GM12878 (cell line): ENCODE data around the gene FNDC11. TPM values are rescaled to one million over a fixed set of nuclear protein-coding genes. Genes with fewer than 3 reads are reported as not detected.

Experiments
- ATAC-seq: fragments of 200-7000 bp; cut with Tn5 transposase; 3 replicates; pipeline ENCODE4 v1.9.1; 2020; ENCODE audit warnings: mild to moderate bottlenecking, moderate library complexity
- BruUV-seq: library from RNA; stranded (reverse); fragments of 400-500 nt; replicated peaks from 2 replicates; lab custom pipeline; 2021; lab: Mats Ljungman, UMichigan
- CTCF ChIA-PET: fragments of 300-600 bp; sonication (Branson Sonifier 250); formaldehyde crosslinking; extraction: SDS; loops from one replicate; lab custom pipeline; 2021; ENCODE audit warnings: inconsistent platforms; lab: Yijun Ruan, JAX
- POLR2A ChIA-PET: fragments of 350-600 bp; formaldehyde crosslinking; extraction: SDS; loops from one replicate; lab custom pipeline; 2021; ENCODE audit warnings: inconsistent platforms; lab: Charles Lee
- RAD21 ChIA-PET: fragments of 300-600 bp; sonication (Branson Sonifier 250); formaldehyde crosslinking; loops from one replicate; lab custom pipeline; 2023; ENCODE audit warnings: antibody characterized with exemption; ENCODE audit not compliant: unreplicated experiment; lab: Charles Lee
- SMC1A ChIA-PET: fragments of 300-600 bp; sonication (Branson Sonifier 250); formaldehyde crosslinking; loops from one replicate; lab custom pipeline; 2023; ENCODE audit not compliant: unreplicated experiment, uncharacterized antibody; lab: Charles Lee
- DNase-seq: peaks from one replicate; pipeline ENCODE4 v3.0.0-alpha.2; 2011; ENCODE audit warnings: low read depth, low spot score
- FAIRE-seq: peaks from 3 replicates; lab custom pipeline; 2011; peaks lifted over from hg19 to GRCh38; lab: Jason Lieb, UNC
- H2AFZ ChIP-seq: 2 replicates; pipeline ENCODE4 v1.6.0; 2011; ENCODE audit warnings: low read depth, low read length, control low read depth; ENCODE audit not compliant: control insufficient read depth
- H3K27ac ChIP-seq: 2 replicates; pipeline ENCODE4 v1.5.1; 2011; ENCODE audit warnings: control low read depth; ENCODE audit not compliant: control insufficient read depth, insufficient read depth
- H3K27me3 ChIP-seq, 2 experiments: replicated peaks in 1 of 2; 2 replicates each; pipeline versions ENCODE4 v1.6.0 to v1.6.1; 2011; ENCODE audit warnings: low read length in 1 of 2; ENCODE audit not compliant: control insufficient read depth in 2 of 2, insufficient read depth in 2 of 2
- H3K36me3 ChIP-seq, 2 experiments: 2 replicates each; pipeline ENCODE4 v1.5.1; 2011; ENCODE audit warnings: low read length in 1 of 2; ENCODE audit not compliant: control insufficient read depth in 2 of 2, insufficient read depth in 2 of 2
- H3K4me1 ChIP-seq: 2 replicates; pipeline ENCODE4 v1.6.1; 2011; ENCODE audit warnings: mild to moderate bottlenecking, low read length, moderate library complexity, mixed read lengths; ENCODE audit not compliant: control insufficient read depth, insufficient read depth
- H3K4me2 ChIP-seq: 2 replicates; pipeline ENCODE4 v1.6.0; 2011; ENCODE audit warnings: control low read depth; ENCODE audit not compliant: control insufficient read depth, insufficient read depth
- H3K4me3 ChIP-seq: fragments of 200-600 bp; sonication (generic); 2 replicates; pipeline ENCODE4 v1.5.1; 2016
- H3K79me2 ChIP-seq: 2 replicates; pipeline ENCODE4 v1.6.0; 2011; ENCODE audit warnings: low read length; ENCODE audit not compliant: control insufficient read depth, insufficient read depth
- H3K9ac ChIP-seq: 2 replicates; pipeline ENCODE4 v1.8.0; 2011; ENCODE audit warnings: low read length, control low read depth, mixed read lengths; ENCODE audit not compliant: control insufficient read depth, insufficient read depth
- H3K9me3 ChIP-seq: replicated peaks from 3 replicates; pipeline ENCODE4 v1.5.1; 2011; ENCODE audit warnings: mild to moderate bottlenecking, low read length; ENCODE audit not compliant: control insufficient read depth, insufficient read depth
- H4K20me1 ChIP-seq: 2 replicates; pipeline ENCODE4 v1.6.0; 2011; ENCODE audit not compliant: control insufficient read depth, insufficient read depth
- CREM ChIP-seq: IDR thresholded peaks from 2 replicates; pipeline ENCODE4 v1.6.1; 2014; ENCODE audit warnings: antibody characterized with exemption, low read depth
- LARP7 ChIP-seq: fragments of 450-650 bp; IDR thresholded peaks from 2 replicates; pipeline ENCODE4 v1.6.1; 2017; ENCODE audit warnings: mild to moderate bottlenecking
- MEF2B ChIP-seq: fragments of 450-650 bp; IDR thresholded peaks from 2 replicates; pipeline ENCODE4 v1.6.1; 2018; ENCODE audit warnings: mild to moderate bottlenecking, moderate library complexity; ENCODE audit not compliant: partially characterized antibody, poor library complexity, severe bottlenecking
- NKRF ChIP-seq: fragments of 450-650 bp; conservative IDR thresholded peaks from 2 replicates; pipeline ENCODE4 v1.6.1; 2017; ENCODE audit warnings: mild to moderate bottlenecking, moderate library complexity
- NR2F1 ChIP-seq: fragments of 450-650 bp; conservative IDR thresholded peaks from 2 replicates; pipeline ENCODE4 v1.6.1; 2017; ENCODE audit warnings: mild to moderate bottlenecking
- SP1 ChIP-seq: IDR thresholded peaks from one replicate; pipeline ENCODE4 v1.6.1; 2011; ENCODE audit warnings: low read depth, low read length
- SPI1 ChIP-seq: IDR thresholded peaks from 2 replicates; pipeline ENCODE4 v1.6.1; 2011; ENCODE audit warnings: low read depth, mild to moderate bottlenecking, low read length, moderate library complexity, borderline replicate concordance; ENCODE audit not compliant: insufficient read depth
- ZBTB4 ChIP-seq: fragments of 450-650 bp; formaldehyde crosslinking; IDR thresholded peaks from 2 replicates; pipeline ENCODE4 v1.4.0; 2022; ENCODE audit warnings: mild to moderate bottlenecking, moderate library complexity
- ZNF207 ChIP-seq: fragments of 450-650 bp; IDR thresholded peaks from 2 replicates; pipeline ENCODE4 v1.6.1; 2014; ENCODE audit warnings: antibody characterized with exemption, mild to moderate bottlenecking, borderline replicate concordance
- WGBS: methylation state at CpG from one replicate; pipeline ENCODE4 v1.1.6; 2016; ENCODE audit warnings: low lambda C conversion rate; ENCODE audit not compliant: insufficient replicate concordance, insufficient coverage; ENCODE audit errors: missing lambda C conversion rate; 5-methylcytosine and 5-hydroxymethylcytosine counted together
- in situ Hi-C: fragments of 300-500 bp; cut with MboI; formaldehyde crosslinking; loops from 9 replicates; pipeline ENCODE4 v1.14.3; 2018; ENCODE audit warnings: mixed read lengths
- intact Hi-C: fragments of 100-400 bp; cut with micrococcal nuclease; formaldehyde crosslinking; loops from one replicate; pipeline ENCODE4 v1.14.2; 2022; ENCODE audit not compliant: unreplicated experiment
- polyA plus RNA-seq, 11 experiments: library from polyadenylated mRNA; depleted of rRNA in 4 of 11; unstranded in 6 of 11; stranded (reverse) in 5 of 11; fragments of >200 nt; fragmentation: Nextera tagmentation in 4 of 11; fragmentation: Illumina TruSeq in 1 of 11; extraction: Ambion mirVana in 4 of 11; extraction: Trizol in 1 of 11; gene quantifications; 1 replicate in 1 of 11; 2 replicates in 10 of 11; pipeline versions ENCODE4 v1.2.1 to v1.2.3, GENCODE V29; 2011 to 2016; ENCODE audit warnings: inconsistent platforms in 2 of 11, missing spikeins in 2 of 11, low read depth in 1 of 11
- total RNA-seq, 4 experiments: library from RNA; depleted of rRNA in 3 of 4; stranded (reverse); fragments of >200 nt in 3 of 4; fragmentation: Illumina TruSeq in 1 of 4; extraction: Trizol in 1 of 4; gene quantifications; 2 replicates each; pipeline versions ENCODE4 v1.2.1 to v1.2.3, GENCODE V29; 2013 to 2021

Gene FNDC11
- total and polyA plus RNA-seq, 10 of the 15 experiments (the other 5 are each of a cell fraction or from before 2014, with no cell fraction given) = 0.09 to 0.72 (median 0.34) TPM; not detected in 2

- no peak for FAIRE-seq
- no TSS peak for BruUV-seq
These were observed 17.6 kb upstream of the FNDC11 start for GRCh38 chr20:63536241-63536977.

GRCh38 chr20:63536997-63537524, 16.9 kb upstream of the FNDC11 start, which contains the start of gene PTK6:
Gene PTK6, minus strand, starts transcription at chr20:63537376. Its CDS starts 62 bp downstream, at chr20:63537314.
- Histone ChIP-seq H3K4me1 (peaks cover 14% of the 10 kb centered on the region), H3K4me2 (peak within 1 kb of the TSS; percentile 77), H4K20me1 (no peaks in the 10 kb centered on the region), H3K4me3 (peak within 1 kb of the TSS; percentile 63), H3K27ac (peak within 1 kb of the TSS; percentile 82), H3K79me2 (no peaks in the 10 kb centered on the region), H3K9ac (peak within 1 kb of the TSS; percentile 70), H3K9me3 (no peaks in the 10 kb centered on the region), H3K36me3 (no peaks in the 10 kb centered on the region), H2AFZ (peak within 1 kb of the TSS; percentile 87), H3K27me3 (no peaks in the 10 kb centered on the region)
- DNase-seq = no peak
- ChIA-PET SMC1A (interaction anchor here (1.0 to 2.6 kb wide), 17 partner anchors 7 to 583 kb away, joined by 3 to 16 read pairs (median 5); partner anchors contain the start of genes ARFGAP1, HELZ2 and RTEL1), POLR2A (interaction anchor here (0.7 to 2.3 kb wide), 12 partner anchors 13 to 503 kb away, joined by 3 to 33 read pairs (median 4); partner anchors contain the start of genes GMEB2, HELZ2, PPDPF and RTEL1), RAD21 (interaction anchor here (0.6 to 3.2 kb wide), 39 partner anchors 8 to 542 kb away, joined by 3 to 41 read pairs (median 6); partner anchors contain the start of genes ARFRP1, GMEB2, HELZ2 and LIME1), CTCF (interaction anchor here (0.6 to 2.9 kb wide), 37 partner anchors 9 to 584 kb away, joined by 3 to 25 read pairs (median 4); partner anchors contain the start of genes FNDC11, HELZ2, PPDPF and PRPF6)
- in situ Hi-C loops (no loop called here), intact Hi-C loops (loop anchor here (1.0 to 5.0 kb wide), 5 partner anchors 16 to 585 kb away; partner anchors contain the start of gene GMEB2)
- BruUV-seq = no TSS peak
- 45% methylated on average over 27 of the region's 29 CpGs for WGBS
- no peak for FAIRE-seq
- peak; percentile 48 for ATAC-seq
- TF ChIP-seq SPI1 = peak; percentile 73; the same call in 1 of the 2 replicates
- no peak for TF ChIP-seq ZBTB4 (CRISPR knock-in tag)
- TF ChIP-seq CREM = no peak
- TF ChIP-seq LARP7 = peak; percentile 7; the same call in 1 of the 2 replicates
- 0 out of 2 replicates have a peak, but pooled peaks have one; percentile 27 for TF ChIP-seq NKRF

More at GRCh38 chr20:63536241-63536977, 17.6 kb upstream of the FNDC11 start:
- RAD21 ChIA-PET = interaction anchor here (1.1 to 3.2 kb wide), 16 partner anchors 16 to 521 kb away, joined by 3 to 41 read pairs (median 9); partner anchors contain the start of genes ARFRP1, HELZ2, LIME1 and PPDPF
- Histone ChIP-seq H3K9me3 (no peaks in the 10 kb centered on the region), H3K79me2 (no peaks in the 10 kb centered on the region), H3K9ac (no peak overlapping the region), H3K27me3 (no peaks in the 10 kb centered on the region), H3K4me2 (peak overlapping the region; percentile 77), H3K27ac (no peak overlapping the region), H3K4me3 (no peak overlapping the region; the same call in 1 of the 2 replicates), H4K20me1 (no peaks in the 10 kb centered on the region), H3K36me3 (no peaks in the 10 kb centered on the region), H3K4me1 (peaks cover 14% of the 10 kb centered on the region), H2AFZ (no peak overlapping the region)
- DNase-seq = no peak
- no peak for ATAC-seq
- in situ Hi-C loops = no loop called here
- 64% methylated on average over 33 of the region's 35 CpGs for WGBS
- POLR2A ChIA-PET = interaction anchor here (2.2 to 2.3 kb wide), 2 partner anchors 15 to 16 kb away, joined by 11 to 33 read pairs; partner anchors contain the start of gene PPDPF
- CTCF ChIA-PET = interaction anchor here (0.6 to 2.8 kb wide), 16 partner anchors 8 to 521 kb away, joined by 3 to 24 read pairs (median 5); partner anchors contain the start of gene PRPF6
- SMC1A ChIA-PET = interaction anchor here (1.1 to 2.6 kb wide), 7 partner anchors 15 to 584 kb away, joined by 3 to 16 read pairs (median 8); partner anchors contain the start of gene ARFGAP1
- intact Hi-C loops = loop anchor here (5.0 kb wide), 4 partner anchors 91 to 586 kb away; partner anchors contain the start of gene GMEB2
- TF ChIP-seq ZNF207 (no peak), SP1 (no peak), MEF2B (peak; percentile 21), NR2F1 (0 out of 2 replicates have a peak, but pooled peaks have one; percentile 16)
